Measurements from ENCODE around the gene TXNRD2. TPM values are rescaled to one million over a fixed set of nuclear protein-coding genes. Genes with fewer than 3 reads are reported as not detected.

Gene TXNRD2
- total RNA-seq, 1 experiment from 2014 or later, result 22.9 TPM

DNA sequence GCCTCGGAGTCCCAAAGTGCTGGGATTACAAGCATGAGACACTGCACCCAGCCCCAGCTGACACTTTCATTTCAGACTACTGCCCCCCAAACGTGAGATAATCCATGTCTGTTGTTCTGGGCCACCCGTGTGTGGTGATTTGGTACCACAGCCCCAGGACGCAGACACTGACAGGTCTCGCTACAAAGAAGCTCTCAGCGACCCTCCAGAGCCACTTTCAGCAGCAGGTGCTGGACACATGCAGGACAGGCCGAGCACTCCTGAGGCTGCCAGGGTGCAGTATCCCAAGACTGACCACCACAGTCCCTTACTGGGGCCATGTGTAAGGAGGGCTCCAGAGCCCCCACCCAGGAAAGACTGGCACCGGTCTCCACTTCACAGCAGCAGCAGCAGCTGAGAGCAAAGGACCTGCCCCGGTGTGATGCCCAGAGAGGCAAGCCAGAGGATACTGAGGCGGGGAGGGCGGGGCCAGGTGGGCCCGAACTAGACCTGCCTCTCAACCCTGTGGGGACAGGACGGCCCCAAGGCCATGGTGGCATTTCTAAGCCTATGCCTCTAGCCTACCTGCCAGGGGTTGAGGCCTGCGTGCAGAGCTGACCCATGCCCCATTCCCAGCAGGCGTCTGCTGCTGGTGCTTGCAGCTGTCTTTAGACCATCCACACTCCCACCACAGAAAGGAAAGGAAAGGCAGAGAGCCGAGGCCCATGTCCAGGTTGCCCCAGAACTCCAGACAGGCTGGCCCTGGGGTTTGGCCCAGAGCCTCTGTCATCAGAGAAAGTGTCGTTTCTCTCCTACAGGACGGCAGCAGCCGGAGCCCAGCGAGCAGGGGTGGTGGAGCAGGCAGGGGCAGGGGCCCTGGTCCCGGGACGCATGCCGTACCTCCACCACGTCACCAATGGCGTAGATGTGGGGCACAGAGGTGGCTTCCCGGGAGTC, 58.9 kb downstream of the TXNRD2 start:
- H3K27me3 ChIP-seq (ENCODE audit: insufficient read depth, low read length), result no peaks in the 10 kb centered on the region
- H3K9me3 ChIP-seq (ENCODE audit: control insufficient read depth, low read depth, low read length), result no peaks in the 10 kb centered on the region
- no peak overlapping the region for H3K4me3 Mint-ChIP-seq
- H3K4me2 ChIP-seq (ENCODE audit: insufficient read depth, insufficient read length, low read length), result no peak overlapping the region
- H4K8ac ChIP-seq (replicated peaks; ENCODE audit: insufficient read length, low read depth, low read length), result no peak overlapping the region
- peak overlapping the region; percentile 9; the same call in 1 of the 2 replicates for H3K14ac ChIP-seq (ENCODE audit: insufficient read depth, low read length)
- H3K27ac ChIP-seq (ENCODE audit: insufficient read length, low read depth, low read length), result no peak overlapping the region
- peak overlapping the region; percentile 46 for H3K18ac ChIP-seq (ENCODE audit: insufficient read length, low read depth, low read length)
- no peaks in the 10 kb centered on the region; the same call in 1 of the 2 replicates for H3K79me2 ChIP-seq (ENCODE audit: insufficient read depth, low read length)
- H2AK5ac ChIP-seq (ENCODE audit: insufficient read length, low read length), result no peak overlapping the region
- no peak overlapping the region for H3K9ac ChIP-seq (ENCODE audit: extremely low read depth, insufficient read length, low read length)
- H3K9me3 Mint-ChIP-seq, result no peaks in the 10 kb centered on the region
- no peak overlapping the region for H2AFZ ChIP-seq (ENCODE audit: low read length)
- H4K91ac ChIP-seq (ENCODE audit: insufficient read length, low read depth, low read length), result peak overlapping the region; percentile 88
- H4K5ac ChIP-seq (ENCODE audit: insufficient read length, low read depth, low read length), result no peak overlapping the region
- no peak overlapping the region for H3T11ph ChIP-seq (ENCODE audit: low read length)
- H2BK120ac ChIP-seq (ENCODE audit: low read depth, low read length, poor library complexity, severe bottlenecking), result no peak overlapping the region
- peak overlapping the region; percentile 8 to 99 (median 23); a peak in 3 of 7 replicates for H3K27ac Mint-ChIP-seq
- no peaks in the 10 kb centered on the region for H4K20me1 ChIP-seq (ENCODE audit: control insufficient read depth, insufficient read depth, insufficient read length)
- no CpG with 5 or more reads among the region's 26 CpGs for WGBS (ENCODE audit: extremely low coverage, insufficient read length, low lambda C conversion rate)
- peak overlapping the region; percentile 24 for H3K4ac ChIP-seq (ENCODE audit: low read depth, low read length)
- peak overlapping the region; percentile 37 for H2BK12ac ChIP-seq (ENCODE audit: insufficient read length, low read depth, low read length)
- H3K4me1 Mint-ChIP-seq, result peaks cover 29% of the 10 kb centered on the region in 2 experiments
- no peaks in the 10 kb centered on the region for H3K79me1 ChIP-seq (ENCODE audit: insufficient read depth, low read depth, low read length, poor library complexity, severe bottlenecking)
- H2BK5ac ChIP-seq (ENCODE audit: insufficient read length, low read length), result no peak overlapping the region
- no peaks in the 10 kb centered on the region; the same call in 1 of the 2 replicates for H3K27me3 Mint-ChIP-seq (ENCODE audit: low read depth)
- DNase-seq, result peak; percentile 23
- H2BK15ac ChIP-seq (ENCODE audit: low read depth, low read length), result no peak overlapping the region
- H3K4me1 ChIP-seq (ENCODE audit: insufficient read depth, low read length), result peaks cover 2% of the 10 kb centered on the region; the same call in 1 of the 2 replicates
- no peak overlapping the region for H3K56ac ChIP-seq (ENCODE audit: insufficient read length, low read depth, low read length)
- no peak overlapping the region for H3K23ac ChIP-seq (ENCODE audit: insufficient read length, low read depth, low read length)
- H3K23me2 ChIP-seq (ENCODE audit: insufficient read length, low read depth, low read length, poor library complexity, severe bottlenecking), result no peaks in the 10 kb centered on the region
- no peak overlapping the region for H2BK20ac ChIP-seq (ENCODE audit: low read depth, low read length, poor library complexity, severe bottlenecking)
- TF ChIP-seq, protein P1, sequence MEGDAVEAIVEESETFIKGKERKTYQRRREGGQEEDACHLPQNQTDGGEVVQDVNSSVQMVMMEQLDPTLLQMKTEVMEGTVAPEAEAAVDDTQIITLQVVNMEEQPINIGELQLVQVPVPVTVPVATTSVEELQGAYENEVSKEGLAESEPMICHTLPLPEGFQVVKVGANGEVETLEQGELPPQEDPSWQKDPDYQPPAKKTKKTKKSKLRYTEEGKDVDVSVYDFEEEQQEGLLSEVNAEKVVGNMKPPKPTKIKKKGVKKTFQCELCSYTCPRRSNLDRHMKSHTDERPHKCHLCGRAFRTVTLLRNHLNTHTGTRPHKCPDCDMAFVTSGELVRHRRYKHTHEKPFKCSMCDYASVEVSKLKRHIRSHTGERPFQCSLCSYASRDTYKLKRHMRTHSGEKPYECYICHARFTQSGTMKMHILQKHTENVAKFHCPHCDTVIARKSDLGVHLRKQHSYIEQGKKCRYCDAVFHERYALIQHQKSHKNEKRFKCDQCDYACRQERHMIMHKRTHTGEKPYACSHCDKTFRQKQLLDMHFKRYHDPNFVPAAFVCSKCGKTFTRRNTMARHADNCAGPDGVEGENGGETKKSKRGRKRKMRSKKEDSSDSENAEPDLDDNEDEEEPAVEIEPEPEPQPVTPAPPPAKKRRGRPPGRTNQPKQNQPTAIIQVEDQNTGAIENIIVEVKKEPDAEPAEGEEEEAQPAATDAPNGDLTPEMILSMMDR (conservative IDR thresholded peaks at IDR 0.05), result no peak
- no peaks in the 10 kb centered on the region for H3K36me3 Mint-ChIP-seq (ENCODE audit: insufficient read depth in 1 of 3, low read depth in 3 of 3)
